GM20000 (cell line): ENCODE data around the gene APBB1.

Experiments used
- DNase-seq: peaks from one replicate; pipeline ENCODE4 v3.0.0; 2012; ENCODE audit warnings: low spot score
- TF ChIP-seq, protein P1 (sequence below): IDR thresholded peaks from 2 replicates; pipeline ENCODE4 v1.5.1; 2012; ENCODE audit warnings: mild to moderate bottlenecking, control low read depth; ENCODE audit errors: extremely low read depth, missing control alignments

APBB1 gene

DNA sequence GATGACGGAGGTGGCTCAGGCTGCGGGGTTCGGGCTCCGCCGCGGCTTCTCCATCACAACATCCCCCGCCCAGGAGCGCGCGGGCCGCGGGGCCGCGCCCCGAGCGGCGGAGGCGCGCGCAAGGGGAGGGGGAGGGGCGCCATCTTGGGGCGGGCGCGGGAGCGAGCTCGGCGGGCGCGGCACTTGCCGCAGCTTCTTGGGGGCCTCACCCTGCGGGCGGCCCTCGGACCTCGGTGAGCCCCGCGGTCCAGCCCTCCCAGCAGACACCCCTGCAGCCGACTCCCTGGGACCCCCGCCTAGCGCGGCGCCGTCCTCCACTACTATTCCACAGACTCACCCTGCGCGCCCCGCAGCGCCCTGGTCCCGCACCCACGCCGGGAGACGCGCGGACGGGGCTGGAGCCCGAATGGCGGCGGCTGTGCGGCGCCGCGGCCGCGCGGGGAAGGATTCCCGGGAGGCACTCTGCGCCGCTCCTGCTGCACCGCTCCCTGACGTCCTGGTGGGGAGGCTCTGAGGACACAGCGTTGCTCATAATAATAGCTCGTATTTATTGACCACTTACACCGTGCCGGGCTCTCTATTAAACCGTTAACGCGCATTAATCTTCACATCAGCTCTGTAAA, at the start of gene APBB1:
APBB1 (minus strand) TSS at position 86 of the 623 bp plus-strand sequence. CDS start 7,747 bp downstream, outside the sequence.
- peak; percentile 86 for DNase-seq
- TF ChIP-seq, protein P1, sequence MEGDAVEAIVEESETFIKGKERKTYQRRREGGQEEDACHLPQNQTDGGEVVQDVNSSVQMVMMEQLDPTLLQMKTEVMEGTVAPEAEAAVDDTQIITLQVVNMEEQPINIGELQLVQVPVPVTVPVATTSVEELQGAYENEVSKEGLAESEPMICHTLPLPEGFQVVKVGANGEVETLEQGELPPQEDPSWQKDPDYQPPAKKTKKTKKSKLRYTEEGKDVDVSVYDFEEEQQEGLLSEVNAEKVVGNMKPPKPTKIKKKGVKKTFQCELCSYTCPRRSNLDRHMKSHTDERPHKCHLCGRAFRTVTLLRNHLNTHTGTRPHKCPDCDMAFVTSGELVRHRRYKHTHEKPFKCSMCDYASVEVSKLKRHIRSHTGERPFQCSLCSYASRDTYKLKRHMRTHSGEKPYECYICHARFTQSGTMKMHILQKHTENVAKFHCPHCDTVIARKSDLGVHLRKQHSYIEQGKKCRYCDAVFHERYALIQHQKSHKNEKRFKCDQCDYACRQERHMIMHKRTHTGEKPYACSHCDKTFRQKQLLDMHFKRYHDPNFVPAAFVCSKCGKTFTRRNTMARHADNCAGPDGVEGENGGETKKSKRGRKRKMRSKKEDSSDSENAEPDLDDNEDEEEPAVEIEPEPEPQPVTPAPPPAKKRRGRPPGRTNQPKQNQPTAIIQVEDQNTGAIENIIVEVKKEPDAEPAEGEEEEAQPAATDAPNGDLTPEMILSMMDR, result no peak

DNA sequence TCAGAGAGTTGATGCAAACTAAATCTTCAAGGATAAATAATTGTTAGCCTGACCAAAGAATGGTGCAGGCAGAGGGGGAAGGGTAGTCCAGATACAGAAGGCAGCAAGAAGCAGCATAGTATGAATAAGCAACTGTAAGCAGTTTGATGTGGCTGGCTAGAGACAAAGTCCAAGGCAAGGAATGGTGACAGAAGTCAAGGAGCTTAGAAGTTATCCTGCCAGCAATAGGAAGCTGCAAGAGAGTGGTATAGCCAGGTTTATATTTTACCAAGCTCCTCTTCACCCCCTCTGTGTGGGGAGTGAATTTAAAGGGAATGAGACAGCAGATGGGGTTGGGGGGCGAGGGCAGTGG, 40.2 kb upstream of the APBB1 start:
- TF ChIP-seq, protein P1, result no peak
- DNase-seq, result no peak

DNA sequence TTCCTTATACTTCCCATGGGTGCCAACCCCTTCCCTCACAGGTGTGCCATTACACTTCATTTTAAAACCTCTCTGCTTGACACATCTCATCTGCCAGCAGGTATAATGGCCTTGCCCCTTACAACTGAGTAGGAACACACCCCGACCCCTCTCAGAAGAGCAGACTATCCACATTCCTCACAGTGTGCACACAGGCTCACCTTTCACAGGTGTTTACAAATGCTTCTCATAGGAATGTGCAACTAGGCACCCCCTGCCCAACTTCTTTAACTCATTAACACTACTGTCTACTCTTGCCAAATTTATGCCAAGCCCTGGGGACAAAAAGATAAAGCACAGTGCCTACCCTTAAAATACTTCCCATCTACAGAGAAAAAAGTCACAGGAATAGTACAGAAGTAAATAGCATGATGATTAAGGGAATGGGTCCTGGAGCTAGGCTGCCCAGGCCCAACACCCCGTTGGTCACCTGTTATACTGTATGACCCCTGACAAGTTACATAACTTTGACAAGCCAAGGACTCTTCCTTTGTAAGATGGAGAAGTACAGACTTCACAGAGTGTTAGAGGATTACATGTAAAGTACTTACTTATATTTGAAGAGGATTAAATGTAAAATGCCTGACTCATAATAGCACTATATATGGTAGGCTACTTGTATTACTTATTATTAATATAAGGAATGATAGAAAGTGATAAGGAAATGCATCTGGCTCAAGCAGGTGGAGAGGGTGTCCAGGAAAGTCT, 39.6 kb upstream of the APBB1 start:
- TF ChIP-seq, protein P1, result no peak
- DNase-seq, result no peak

DNA sequence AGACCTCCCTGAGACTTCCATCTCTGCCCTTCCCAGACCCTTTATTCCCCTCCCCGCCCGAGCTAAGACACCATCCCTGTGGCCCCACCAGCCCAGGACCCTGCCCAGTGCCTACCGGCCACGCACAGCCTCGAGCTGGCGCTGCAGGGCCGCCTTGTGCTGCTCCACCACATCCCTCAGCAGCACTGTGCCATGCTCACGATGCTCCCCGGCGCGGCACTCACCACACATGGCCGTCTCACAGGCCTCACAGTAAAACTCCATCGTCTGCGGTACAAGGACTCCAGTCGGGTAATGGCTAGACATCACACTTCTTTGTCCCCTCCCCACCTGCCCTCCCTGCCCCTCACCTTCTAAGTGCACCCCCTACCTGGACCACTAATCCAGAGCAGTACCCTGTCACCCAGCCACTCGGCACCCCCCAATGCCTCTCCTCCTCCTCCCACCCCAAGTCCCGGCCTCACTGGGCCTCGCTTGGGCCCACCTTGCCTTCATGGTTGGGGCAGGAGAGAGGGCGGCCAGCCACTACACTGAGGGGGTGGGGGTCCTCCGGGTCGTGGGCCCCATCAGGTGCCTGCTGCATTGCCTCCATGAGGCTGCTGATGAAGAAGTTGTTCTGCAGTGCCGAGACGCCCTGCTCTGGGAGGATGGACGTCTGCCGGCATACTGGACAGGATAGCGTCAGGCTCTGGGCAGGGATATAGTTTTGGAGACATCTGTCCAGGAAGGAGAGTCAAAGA, 38.9 kb upstream of the APBB1 start:
- no peak for DNase-seq
- TF ChIP-seq, protein P1, result no peak

DNA sequence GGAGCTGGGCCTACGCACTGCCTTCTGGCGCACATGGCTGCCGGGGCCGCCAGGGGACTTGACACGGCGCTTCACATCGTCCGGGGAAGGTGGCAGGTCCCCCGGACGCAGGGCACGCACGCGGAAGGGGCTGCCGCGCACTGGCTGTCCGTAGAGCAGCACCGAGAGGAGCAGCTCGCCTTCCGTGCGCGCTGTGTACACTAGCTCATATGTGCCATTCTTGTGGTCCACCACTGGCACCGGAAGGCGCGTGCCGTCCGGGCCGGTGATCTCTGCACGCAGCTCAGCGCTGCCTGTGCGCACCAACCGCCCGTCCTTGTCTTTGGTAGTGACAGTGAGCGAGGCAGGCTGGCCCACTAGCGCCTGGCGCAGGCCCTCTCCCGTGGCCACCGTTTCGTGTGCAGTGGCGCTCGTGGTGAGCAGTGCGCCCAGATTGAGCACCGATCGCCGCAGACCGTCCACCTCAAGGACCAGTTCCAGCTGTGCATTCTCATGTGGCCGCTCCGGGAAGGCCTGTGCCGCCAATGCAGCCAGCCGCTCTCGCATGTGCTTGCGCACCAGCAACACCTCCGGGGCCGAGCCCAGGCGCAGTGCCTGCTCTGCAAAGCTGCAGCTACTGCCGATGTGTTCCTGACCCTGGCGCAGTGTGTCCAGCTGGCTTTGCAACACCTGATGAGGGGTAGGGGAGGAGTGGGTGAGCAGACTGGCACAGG, 37.6 kb upstream of the APBB1 start:
- DNase-seq, result no peak
- TF ChIP-seq, protein P1, result no peak

DNA sequence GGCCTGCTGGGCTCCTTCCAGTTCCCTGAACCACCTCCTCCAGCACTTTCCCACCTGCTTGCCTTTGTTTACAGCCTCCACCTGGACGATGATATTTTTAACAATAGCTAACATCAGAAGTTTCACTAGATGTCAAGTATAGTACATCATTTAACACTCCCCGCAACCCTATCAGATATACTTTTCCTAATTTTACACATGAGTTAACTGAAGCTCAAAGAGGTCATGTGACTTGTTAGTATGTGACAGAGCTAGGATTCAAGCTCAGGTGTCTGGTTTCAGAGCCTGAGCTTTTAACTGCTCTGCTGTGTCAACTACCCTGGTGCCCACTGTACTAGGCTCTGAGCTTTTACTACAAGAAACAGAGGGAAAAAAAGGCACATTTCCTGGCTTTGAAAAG, 36.2 kb upstream of the APBB1 start:
- no peak for DNase-seq
- TF ChIP-seq, protein P1, result no peak
